ENCODE results near the gene NBAS. TPM values are rescaled to one million over a fixed set of nuclear protein-coding genes. Genes with fewer than 3 reads are reported as not detected.

NBAS gene
- total RNA-seq, 1 donor from 2014 or later: 61.6 TPM

- no peaks in the 10 kb centered on the region for H3K9me3 Mint-ChIP-seq
- H3K4me3 Mint-ChIP-seq: no peak overlapping the region
- H3K36me3 Mint-ChIP-seq (ENCODE audit: low read depth): peaks cover 4% of the 10 kb centered on the region
- no peaks in the 10 kb centered on the region for H3K27me3 Mint-ChIP-seq (ENCODE audit: low read depth)
- H3K27ac Mint-ChIP-seq (ENCODE audit: unreplicated experiment): no peak overlapping the region
- TF ChIP-seq CTCF (conservative IDR thresholded peaks at IDR 0.05): no peak
- H3K4me1 Mint-ChIP-seq: peaks cover 22% of the 10 kb centered on the region
- no peak for DNase-seq (ENCODE audit: low read depth, low spot score)
Measured at GRCh38 chr2:15556311-15556930, 4.7 kb downstream of the NBAS start.

GRCh38 chr2:15555760-15556193, 5.4 kb downstream of the NBAS start:
- no peak overlapping the region for H3K27ac Mint-ChIP-seq (ENCODE audit: unreplicated experiment)
- peaks cover 17% of the 10 kb centered on the region for H3K4me1 Mint-ChIP-seq
- DNase-seq (ENCODE audit: low read depth, low spot score): no peak
- H3K9me3 Mint-ChIP-seq: no peaks in the 10 kb centered on the region
- H3K4me3 Mint-ChIP-seq: no peak overlapping the region
- no peak for TF ChIP-seq CTCF (conservative IDR thresholded peaks at IDR 0.05)
- peaks cover 4% of the 10 kb centered on the region for H3K36me3 Mint-ChIP-seq (ENCODE audit: low read depth)
- no peaks in the 10 kb centered on the region for H3K27me3 Mint-ChIP-seq (ENCODE audit: low read depth)

DNA sequence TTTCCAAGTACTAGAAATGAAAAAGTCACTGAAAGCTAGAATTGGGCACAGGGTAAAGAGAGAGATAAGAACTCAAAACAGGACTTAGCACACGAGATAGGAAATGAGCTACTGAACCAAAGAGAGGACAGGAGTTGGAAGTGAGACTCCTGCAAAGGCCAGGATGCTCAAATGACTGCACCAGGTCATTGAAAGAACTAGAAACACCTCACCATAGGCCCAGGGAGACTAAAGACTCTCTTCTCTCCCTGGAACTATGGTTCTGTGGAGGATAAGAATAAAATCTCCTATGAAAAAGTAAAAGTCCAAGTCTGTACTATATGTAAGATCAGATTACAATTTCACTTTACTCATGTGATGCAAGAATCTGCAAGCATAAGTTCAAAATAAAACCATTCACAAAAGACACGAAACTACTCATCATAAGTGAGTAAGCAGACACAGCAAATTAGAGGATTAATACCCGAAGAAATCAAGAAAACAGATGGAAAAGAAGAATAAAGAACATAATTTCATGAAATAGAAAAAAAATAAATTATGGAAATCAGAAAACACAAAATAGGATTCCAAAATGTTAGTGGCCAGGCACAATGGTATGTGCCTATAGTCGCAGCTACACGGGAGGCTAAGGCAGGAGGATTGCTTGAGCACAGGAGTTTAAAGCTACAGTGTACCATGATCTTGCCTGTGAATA, 6.5 kb downstream of the NBAS start:
- TF ChIP-seq CTCF (conservative IDR thresholded peaks at IDR 0.05): no peak
- Mint-ChIP-seq H3K9me3 (no peaks in the 10 kb centered on the region), H3K4me1 (peaks cover 8% of the 10 kb centered on the region), H3K27ac (ENCODE audit: unreplicated experiment) (no peak overlapping the region), H3K4me3 (no peak overlapping the region), H3K27me3 (ENCODE audit: low read depth) (no peaks in the 10 kb centered on the region), H3K36me3 (ENCODE audit: low read depth) (peaks cover 4% of the 10 kb centered on the region)
- DNase-seq (ENCODE audit: low read depth, low spot score): no peak

DNA sequence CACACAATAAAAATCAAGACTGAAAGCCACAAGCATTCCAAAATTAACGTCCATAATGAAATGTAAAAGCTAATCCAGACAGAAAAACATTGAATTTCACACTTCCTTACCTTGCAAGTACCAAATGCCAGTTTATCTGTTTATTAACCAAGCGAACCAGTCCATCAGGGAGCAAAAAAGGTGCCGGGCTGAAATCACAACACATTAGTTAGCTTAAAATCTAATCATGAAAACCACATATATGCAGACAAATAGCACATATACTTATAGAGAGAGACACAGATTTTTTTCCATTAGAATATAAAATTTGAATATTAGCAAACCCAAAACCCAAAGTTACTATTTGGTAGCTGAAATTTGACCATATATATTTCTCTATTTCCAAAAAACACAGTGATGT, 7.2 kb downstream of the NBAS start:
- H3K4me3 Mint-ChIP-seq: no peak overlapping the region
- no peaks in the 10 kb centered on the region for H3K9me3 Mint-ChIP-seq
- H3K36me3 Mint-ChIP-seq (ENCODE audit: low read depth): peaks cover 4% of the 10 kb centered on the region
- DNase-seq (ENCODE audit: low read depth, low spot score): no peak
- no peak overlapping the region for H3K27ac Mint-ChIP-seq (ENCODE audit: unreplicated experiment)
- TF ChIP-seq CTCF (conservative IDR thresholded peaks at IDR 0.05): no peak
- H3K27me3 Mint-ChIP-seq (ENCODE audit: low read depth): no peaks in the 10 kb centered on the region
- H3K4me1 Mint-ChIP-seq: peaks cover under 1% of the 10 kb centered on the region

DNA sequence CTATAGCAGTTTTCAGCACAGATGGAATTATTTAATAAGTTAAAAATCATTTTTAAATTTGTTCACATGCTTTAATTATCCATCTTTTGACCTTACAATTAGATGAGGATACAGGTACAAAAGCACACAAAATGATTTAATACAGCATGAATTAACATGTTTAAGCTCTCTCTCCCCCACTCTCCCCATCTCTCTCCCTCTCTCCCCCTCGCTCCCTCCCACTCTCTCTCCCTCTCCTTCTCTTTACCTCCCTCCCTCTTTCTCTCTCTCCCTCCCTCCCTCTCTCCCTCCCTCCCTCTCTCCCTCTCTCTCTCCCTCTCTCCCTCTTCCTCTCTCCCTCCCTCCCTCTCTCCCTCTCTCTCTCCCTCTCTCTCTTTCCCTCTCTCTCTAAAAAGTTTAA, 7.6 kb downstream of the NBAS start:
- no peak for DNase-seq (ENCODE audit: low read depth, low spot score)
- peaks cover 4% of the 10 kb centered on the region for H3K36me3 Mint-ChIP-seq (ENCODE audit: low read depth)
- H3K27me3 Mint-ChIP-seq (ENCODE audit: low read depth): no peaks in the 10 kb centered on the region
- H3K27ac Mint-ChIP-seq (ENCODE audit: unreplicated experiment): no peak overlapping the region
- TF ChIP-seq CTCF (conservative IDR thresholded peaks at IDR 0.05): no peak
- H3K4me1 Mint-ChIP-seq: no peaks in the 10 kb centered on the region
- H3K4me3 Mint-ChIP-seq: no peak overlapping the region
- H3K9me3 Mint-ChIP-seq: no peaks in the 10 kb centered on the region
